Tibial artery (tissue), 4 donors: ENCODE results near the gene SFMBT2.

Source experiments
- DNase-seq, 2 donors: peaks; one replicate each; pipeline ENCODE4 v3.0.0-alpha.2; 2019
- H3K27ac ChIP-seq, 2 donors: fragments of 200-600 bp; sonication (generic) in 1 of 2; 1 replicate in 1 of 2; 2 replicates in 1 of 2; pipeline ENCODE4 v1.5.1; 2018 to 2019; ENCODE audit warnings: mild to moderate bottlenecking in 1 of 2
- H3K27me3 ChIP-seq, 2 donors: fragments of 200-600 bp; sonication (generic) in 1 of 2; one replicate each; pipeline versions ENCODE4 v1.5.1 to v1.6.0; 2016 to 2019
- H3K36me3 ChIP-seq, 3 donors: fragments of 200-600 bp; sonication (generic) in 2 of 3; one replicate each; pipeline ENCODE4 v1.5.1; 2016 to 2019; ENCODE audit warnings: mild to moderate bottlenecking in 2 of 3
- H3K4me1 ChIP-seq, 4 donors: fragments of 200-600 bp; sonication (generic) in 2 of 4; 1 replicate in 3 of 4; 2 replicates in 1 of 4; pipeline ENCODE4 v1.5.1; 2016 to 2019
- H3K4me3 ChIP-seq, 2 donors: fragments of 200-600 bp; sonication (generic) in 1 of 2; 1 replicate in 1 of 2; 2 replicates in 1 of 2; pipeline ENCODE4 v1.5.1; 2018 to 2019; ENCODE audit warnings: mild to moderate bottlenecking in 2 of 2
- H3K9me3 ChIP-seq, 3 donors: fragments of 200-600 bp; sonication (generic) in 1 of 3; one replicate each; pipeline ENCODE4 v1.5.1; 2016 to 2019
- CTCF ChIP-seq, 2 experiments: fragments of 200-600 bp in 1 of 2; fragments of 450-650 bp in 1 of 2; IDR thresholded peaks; one replicate each; pipeline ENCODE4 v1.5.1; 2017 to 2019; ENCODE audit warnings: antibody characterized with exemption in 2 of 2, mild to moderate bottlenecking in 1 of 2, moderate library complexity in 1 of 2
- intact Hi-C: fragments of 100-400 bp; cut with DNase I; formaldehyde crosslinking; loops from one replicate; pipeline ENCODE4 v1.15.0; 2023; ENCODE audit warnings: low total_unique reads

Gene SFMBT2

GRCh38 chr10:7168414-7168813, 242.4 kb downstream of the SFMBT2 start:
- Histone ChIP-seq H3K4me3 (no peak overlapping the region), H3K27me3 (no peaks in the 10 kb centered on the region), H3K9me3 (no peaks in the 10 kb centered on the region), H3K4me1 (no peaks in the 10 kb centered on the region), H3K36me3 (peaks cover 0 to 32% (median 21%) of the 10 kb centered on the region in 3 donors), H3K27ac (no peak overlapping the region)
- no peak for DNase-seq
- TF ChIP-seq CTCF (IDR thresholded peaks at IDR 0.05): no peak
- intact Hi-C loops: no loop called here

GRCh38 chr10:7165500-7166177, 245.2 kb downstream of the SFMBT2 start:
- no peak for DNase-seq
- Histone ChIP-seq H3K27me3 (no peaks in the 10 kb centered on the region), H3K4me3 (no peak overlapping the region), H3K9me3 (no peaks in the 10 kb centered on the region), H3K27ac (no peak overlapping the region), H3K4me1 (no peaks in the 10 kb centered on the region), H3K36me3 (peaks cover 0 to 20% (median 9%) of the 10 kb centered on the region in 3 donors)
- intact Hi-C loops: no loop called here
- no peak for TF ChIP-seq CTCF (IDR thresholded peaks at IDR 0.05)

GRCh38 chr10:7164955-7165354, 245.9 kb downstream of the SFMBT2 start:
- peaks cover 0 to 13% (median 3%) of the 10 kb centered on the region in 3 donors for H3K36me3 ChIP-seq

GRCh38 chr10:7162331-7162730, 248.5 kb downstream of the SFMBT2 start:
- Histone ChIP-seq H3K9me3 (no peaks in the 10 kb centered on the region), H3K4me1 (no peaks in the 10 kb centered on the region), H3K4me3 (no peak overlapping the region), H3K27me3 (no peaks in the 10 kb centered on the region), H3K27ac (peak overlapping the region in 1 of 2 donors; percentile 15), H3K36me3 (peaks cover 0 to 11% (median 3%) of the 10 kb centered on the region in 3 donors)
- intact Hi-C loops: no loop called here
- DNase-seq: no peak
- no peak for TF ChIP-seq CTCF (IDR thresholded peaks at IDR 0.05)

More at GRCh38 chr10:7164955-7165354, 245.9 kb downstream of the SFMBT2 start:
- H3K27me3 ChIP-seq: no peaks in the 10 kb centered on the region
- H3K27ac ChIP-seq: no peak overlapping the region
- no peaks in the 10 kb centered on the region for H3K9me3 ChIP-seq
- no peaks in the 10 kb centered on the region for H3K4me1 ChIP-seq
- no peak for DNase-seq
- intact Hi-C loops: no loop called here
- TF ChIP-seq CTCF (IDR thresholded peaks at IDR 0.05): no peak
- H3K4me3 ChIP-seq: no peak overlapping the region

GRCh38 chr10:7161484-7162250, 249.2 kb downstream of the SFMBT2 start:
- no peak overlapping the region for H3K4me3 ChIP-seq
- no peaks in the 10 kb centered on the region for H3K9me3 ChIP-seq
- DNase-seq: peak; percentile 56 to 79
- no peaks in the 10 kb centered on the region for H3K27me3 ChIP-seq
- no peak for TF ChIP-seq CTCF (IDR thresholded peaks at IDR 0.05)
- H3K4me1 ChIP-seq: no peaks in the 10 kb centered on the region
- peaks cover 0 to 11% (median 3%) of the 10 kb centered on the region in 3 donors for H3K36me3 ChIP-seq
- intact Hi-C loops: no loop called here
- no peak overlapping the region for H3K27ac ChIP-seq
